ENCODE results near the gene AIF1L.
A peak's percentile ranks its signal among the peaks of the same experiment; 100 is the strongest.

AIF1L gene
- 0 to 0.41 (median 0.08) reads per million in 18 experiments for total RNA-seq

GRCh38 chr9:131096269-131097125, at the start of gene AIF1L:
TSS of gene AIF1L (plus strand) at chr9:131096531. CDS start at chr9:131096630, 99 bp downstream.
- DNase-seq: no peak

- DNase-seq: peak; percentile 68 to 73
These were observed 49.6 kb upstream of the AIF1L start for GRCh38 chr9:131046581-131047202.

GRCh38 chr9:131048332-131048731, 48.0 kb upstream of the AIF1L start:
- DNase-seq: no peak

- no peak for DNase-seq
These were observed 47.5 kb upstream of the AIF1L start for GRCh38 chr9:131048820-131049219.

- DNase-seq: no peak
These were observed 46.3 kb upstream of the AIF1L start for GRCh38 chr9:131049829-131050715.

- DNase-seq: no peak
These were observed 45.5 kb upstream of the AIF1L start for GRCh38 chr9:131050831-131051230.

GRCh38 chr9:131051592-131052517, 44.5 kb upstream of the AIF1L start:
- DNase-seq: no peak

GRCh38 chr9:131053896-131054295, 42.4 kb upstream of the AIF1L start:
- no peak for DNase-seq

- no peak for DNase-seq
These were observed 39.4 kb upstream of the AIF1L start for GRCh38 chr9:131056781-131057506.

GRCh38 chr9:131060900-131061630, 35.3 kb upstream of the AIF1L start:
- DNase-seq: no peak

GRCh38 chr9:131062969-131063368, 33.4 kb upstream of the AIF1L start:
- no peak for DNase-seq

GRCh38 chr9:131065599-131065998, 30.7 kb upstream of the AIF1L start:
- DNase-seq: no peak

GRCh38 chr9:131067625-131068024, 28.7 kb upstream of the AIF1L start:
- DNase-seq: no peak

- no peak for DNase-seq
These were observed 28.1 kb upstream of the AIF1L start for GRCh38 chr9:131068076-131068816.

- no peak for DNase-seq
These were observed 26.6 kb upstream of the AIF1L start for GRCh38 chr9:131069699-131070098.

GRCh38 chr9:131072107-131072870, 24.0 kb upstream of the AIF1L start:
- DNase-seq: no peak

GRCh38 chr9:131072871-131073237, 23.5 kb upstream of the AIF1L start:
- no peak for DNase-seq

GRCh38 chr9:131076347-131077195, 19.8 kb upstream of the AIF1L start:
- no peak for DNase-seq

Data from inflammatory macrophage (primary cell).